Measurements from ENCODE around the gene TGFBR2. TPM values are rescaled to one million over a fixed set of nuclear protein-coding genes. Genes with fewer than 3 reads are reported as not detected.

TGFBR2 gene
- total RNA-seq, 1 donor, result 37.1 TPM

- no peak for DNase-seq (ENCODE audit: low read depth)
- no peak for TF ChIP-seq CTCF (IDR thresholded peaks at IDR 0.05; ENCODE audit: insufficient read depth, low read depth, low read length)
- H3K4me3 ChIP-seq (ENCODE audit: low read depth, low read length), result no peak overlapping the region
Measured at GRCh38 chr3:30660656-30661055, 54.3 kb downstream of the TGFBR2 start.

GRCh38 chr3:30661098-30661873 lies 54.9 kb downstream of the TGFBR2 start:
- DNase-seq (ENCODE audit: low read depth), result no peak
- TF ChIP-seq CTCF (IDR thresholded peaks at IDR 0.05; ENCODE audit: insufficient read depth, low read depth, low read length), result no peak
- H3K4me3 ChIP-seq (ENCODE audit: low read depth, low read length), result no peak overlapping the region

- no peak for TF ChIP-seq CTCF (IDR thresholded peaks at IDR 0.05; ENCODE audit: insufficient read depth, low read depth, low read length)
- H3K4me3 ChIP-seq (ENCODE audit: low read depth, low read length), result no peak overlapping the region
- no peak for DNase-seq (ENCODE audit: low read depth)
Measured at GRCh38 chr3:30662836-30663235, 56.4 kb downstream of the TGFBR2 start.

- no peak overlapping the region for H3K4me3 ChIP-seq (ENCODE audit: low read depth, low read length)
- DNase-seq (ENCODE audit: low read depth), result no peak
- no peak for TF ChIP-seq CTCF (IDR thresholded peaks at IDR 0.05; ENCODE audit: insufficient read depth, low read depth, low read length)
Measured at GRCh38 chr3:30663533-30664241, 57.3 kb downstream of the TGFBR2 start.

GRCh38 chr3:30664459-30664858 lies 58.1 kb downstream of the TGFBR2 start:
- TF ChIP-seq CTCF (IDR thresholded peaks at IDR 0.05; ENCODE audit: insufficient read depth, low read depth, low read length), result no peak
- H3K4me3 ChIP-seq (ENCODE audit: low read depth, low read length), result no peak overlapping the region
- no peak for DNase-seq (ENCODE audit: low read depth)

- no peak for TF ChIP-seq CTCF (IDR thresholded peaks at IDR 0.05; ENCODE audit: insufficient read depth, low read depth, low read length)
- no peak overlapping the region for H3K4me3 ChIP-seq (ENCODE audit: low read depth, low read length)
- DNase-seq (ENCODE audit: low read depth), result no peak
Measured at GRCh38 chr3:30664884-30665283, 58.5 kb downstream of the TGFBR2 start.

All from fibroblast of villous mesenchyme (primary cell).